ENCODE results near the gene EVA1C. TPM values are rescaled to one million over a fixed set of nuclear protein-coding genes. Genes with fewer than 3 reads are reported as not detected.

EVA1C gene
- polyA plus RNA-seq, 1 donor from 2014 or later = 2.1 TPM

- H3K27me3 ChIP-seq (ENCODE audit: insufficient read depth, low read depth, low read length) = no peaks in the 10 kb centered on the region
- no peaks in the 10 kb centered on the region for H3F3A ChIP-seq (ENCODE audit: insufficient read depth, low read length, poor library complexity, severe bottlenecking)
- no peak overlapping the region for H2AFZ ChIP-seq (ENCODE audit: low read depth, low read length)
- no peak for TF ChIP-seq POLR2AphosphoS5 (IDR thresholded peaks at IDR 0.05)
- no peak for TF ChIP-seq EZH2 (IDR thresholded peaks at IDR 0.05; ENCODE audit: borderline replicate concordance, insufficient read depth, low read length, poor library complexity, severe bottlenecking)
- no peak for TF ChIP-seq EP300 (conservative IDR thresholded peaks at IDR 0.05; ENCODE audit: poor library complexity, severe bottlenecking)
- TF ChIP-seq CTCF (IDR thresholded peaks at IDR 0.05; ENCODE audit: poor library complexity, severe bottlenecking) = no peak
- TF ChIP-seq MXI1 (conservative IDR thresholded peaks at IDR 0.05; ENCODE audit: poor library complexity, severe bottlenecking) = no peak
- H3K9ac ChIP-seq (ENCODE audit: low read length) = no peak overlapping the region
- H3K36me3 ChIP-seq (ENCODE audit: insufficient read depth, low read length) = peaks cover 12% of the 10 kb centered on the region
- no peaks in the 10 kb centered on the region for H4K20me1 ChIP-seq (ENCODE audit: insufficient read depth)
- no peak overlapping the region for H3K4me2 ChIP-seq (ENCODE audit: low read length)
- H3K79me2 ChIP-seq (replicated peaks; ENCODE audit: insufficient read depth, low read length) = no peaks in the 10 kb centered on the region
- H3K27ac ChIP-seq (ENCODE audit: low read length) = no peak overlapping the region
- H3K4me3 ChIP-seq (ENCODE audit: low read length) = no peak overlapping the region
- no peaks in the 10 kb centered on the region for H3K9me3 ChIP-seq (ENCODE audit: low read length)
- H3K9me2 ChIP-seq (ENCODE audit: insufficient read depth, low read length) = no peaks in the 10 kb centered on the region
Measured at GRCh38 chr21:32370998-32371766, 41.3 kb upstream of the EVA1C start.

GRCh38 chr21:32371913-32372314 is 40.6 kb upstream of the EVA1C start:
- Histone ChIP-seq H3K27me3 (ENCODE audit: insufficient read depth, low read depth, low read length) (no peaks in the 10 kb centered on the region), H3K79me2 (replicated peaks; ENCODE audit: insufficient read depth, low read length) (no peaks in the 10 kb centered on the region), H4K20me1 (ENCODE audit: insufficient read depth) (no peaks in the 10 kb centered on the region), H3K9me3 (ENCODE audit: low read length) (no peaks in the 10 kb centered on the region), H3K27ac (ENCODE audit: low read length) (no peak overlapping the region), H3K9me2 (ENCODE audit: insufficient read depth, low read length) (no peaks in the 10 kb centered on the region), H3K9ac (ENCODE audit: low read length) (no peak overlapping the region), H2AFZ (ENCODE audit: low read depth, low read length) (no peak overlapping the region), H3F3A (ENCODE audit: insufficient read depth, low read length, poor library complexity, severe bottlenecking) (no peaks in the 10 kb centered on the region), H3K4me3 (ENCODE audit: low read length) (no peak overlapping the region), H3K4me2 (ENCODE audit: low read length) (no peak overlapping the region), H3K36me3 (ENCODE audit: insufficient read depth, low read length) (peaks cover 12% of the 10 kb centered on the region)
- TF ChIP-seq EP300 (conservative IDR thresholded peaks at IDR 0.05; ENCODE audit: poor library complexity, severe bottlenecking) = no peak
- no peak for TF ChIP-seq TAF1 (IDR thresholded peaks at IDR 0.05; ENCODE audit: low read depth)
- no peak for TF ChIP-seq REST (IDR thresholded peaks at IDR 0.05; ENCODE audit: borderline replicate concordance)
- no peak for TF ChIP-seq MXI1 (conservative IDR thresholded peaks at IDR 0.05; ENCODE audit: poor library complexity, severe bottlenecking)
- TF ChIP-seq POLR2AphosphoS5 (IDR thresholded peaks at IDR 0.05) = no peak

- peaks cover 12% of the 10 kb centered on the region for H3K36me3 ChIP-seq (ENCODE audit: insufficient read depth, low read length)
- H3K9ac ChIP-seq (ENCODE audit: low read length) = no peak overlapping the region
- TF ChIP-seq CTCF (IDR thresholded peaks at IDR 0.05; ENCODE audit: poor library complexity, severe bottlenecking) (no peak), RAD21 (conservative IDR thresholded peaks at IDR 0.05) (no peak), MXI1 (conservative IDR thresholded peaks at IDR 0.05; ENCODE audit: poor library complexity, severe bottlenecking) (no peak), EZH2 (IDR thresholded peaks at IDR 0.05; ENCODE audit: borderline replicate concordance, insufficient read depth, low read length, poor library complexity, severe bottlenecking) (no peak), EP300 (conservative IDR thresholded peaks at IDR 0.05; ENCODE audit: poor library complexity, severe bottlenecking) (no peak), REST (IDR thresholded peaks at IDR 0.05; ENCODE audit: borderline replicate concordance) (no peak), POLR2AphosphoS5 (IDR thresholded peaks at IDR 0.05) (no peak), SMC3 (conservative IDR thresholded peaks at IDR 0.05; ENCODE audit: poor library complexity) (no peak)
Measured at GRCh38 chr21:32372755-32373154, 39.8 kb upstream of the EVA1C start.

More at GRCh38 chr21:32372755-32373154, 39.8 kb upstream of the EVA1C start:
- Histone ChIP-seq H4K20me1 (ENCODE audit: insufficient read depth) (no peaks in the 10 kb centered on the region), H3K79me2 (replicated peaks; ENCODE audit: insufficient read depth, low read length) (no peaks in the 10 kb centered on the region), H2AFZ (ENCODE audit: low read depth, low read length) (no peak overlapping the region), H3K9me2 (ENCODE audit: insufficient read depth, low read length) (no peaks in the 10 kb centered on the region), H3K27me3 (ENCODE audit: insufficient read depth, low read depth, low read length) (no peaks in the 10 kb centered on the region), H3F3A (ENCODE audit: insufficient read depth, low read length, poor library complexity, severe bottlenecking) (no peaks in the 10 kb centered on the region), H3K9me3 (ENCODE audit: low read length) (no peaks in the 10 kb centered on the region), H3K27ac (ENCODE audit: low read length) (no peak overlapping the region), H3K4me3 (ENCODE audit: low read length) (no peak overlapping the region), H3K4me2 (ENCODE audit: low read length) (no peak overlapping the region)
